Stimulated activated CD8-positive, alpha-beta memory T cell treated with anti-CD3 and anti-CD28 coated beads, Interleukin-4, amount 100 ng/mL, for 1 hour (primary cell): Measurements from ENCODE around the gene ZNF254.
"Not testable (repeated sequence)": the region's sequence is repeated elsewhere in the genome, so short reads cannot be mapped to it uniquely, and the experiment has no call there.

ENCODE experiments used
- DNase-seq, 2 donors: peaks; one replicate each; pipeline ENCODE4 v3.0.0-alpha.2; 2020; ENCODE audit warnings: low read depth in 2 of 2, low spot score in 1 of 2

ZNF254 gene

DNA sequence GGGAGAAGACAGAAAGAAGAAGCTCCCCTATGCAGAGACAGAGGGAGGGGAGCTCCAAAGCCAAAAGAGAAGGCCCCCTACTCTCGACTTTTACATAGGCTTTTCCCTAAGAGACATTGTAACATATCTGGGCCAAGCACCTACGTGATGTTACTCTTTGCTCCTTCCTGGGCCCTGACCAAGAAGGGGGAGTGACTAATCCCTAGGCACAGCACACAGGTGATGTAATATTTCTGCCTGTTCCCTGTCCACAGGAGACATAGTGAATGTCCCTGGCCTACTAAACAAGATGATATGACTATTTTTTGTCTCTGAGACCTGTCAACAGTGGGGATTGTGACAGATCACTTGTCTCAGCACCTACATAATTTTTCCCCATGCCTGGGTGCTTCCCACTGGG, 15.9 kb upstream of the ZNF254 start:
- DNase-seq: no peak

DNA sequence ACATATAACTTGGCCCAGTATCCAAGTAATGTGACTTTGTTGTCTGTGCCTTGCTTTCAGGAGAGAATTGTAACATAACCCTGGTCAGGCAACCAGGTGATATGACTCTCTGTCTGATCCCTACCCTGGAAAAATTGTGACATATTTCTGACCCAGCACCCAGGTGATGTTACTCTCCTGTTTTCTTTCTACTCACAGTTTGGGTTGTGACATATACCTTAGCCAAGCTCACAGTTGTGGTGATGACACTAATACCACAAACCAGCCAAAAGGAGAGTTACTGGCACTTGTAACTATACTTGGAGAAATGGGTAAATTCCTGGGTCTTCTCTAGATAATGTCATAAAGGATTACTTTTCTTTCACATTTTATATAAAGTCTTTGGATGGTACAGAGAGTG, 14.3 kb upstream of the ZNF254 start:
- no peak for DNase-seq

DNA sequence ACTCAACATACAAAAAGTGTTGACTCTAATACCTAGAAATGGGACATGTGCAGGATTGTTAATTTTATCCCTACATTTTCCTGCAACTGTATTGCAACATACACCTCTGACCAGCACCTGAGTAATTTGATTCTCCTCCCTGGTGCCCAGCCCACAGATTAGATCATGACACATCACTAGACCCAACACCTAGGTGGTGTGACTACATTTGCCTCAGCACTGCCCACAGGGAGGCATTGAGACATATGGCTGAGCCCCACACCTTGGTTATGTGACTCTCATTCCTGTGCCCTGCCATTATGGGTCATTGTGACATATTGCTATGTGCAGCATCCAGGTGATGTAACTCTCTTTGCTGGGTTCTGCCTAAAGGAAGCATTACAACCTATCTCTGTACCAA, 13.2 kb upstream of the ZNF254 start:
- DNase-seq: no peak

- no peak for DNase-seq
These were observed 12.1 kb upstream of the ZNF254 start for GRCh38 chr19:24074720-24075454.

DNA sequence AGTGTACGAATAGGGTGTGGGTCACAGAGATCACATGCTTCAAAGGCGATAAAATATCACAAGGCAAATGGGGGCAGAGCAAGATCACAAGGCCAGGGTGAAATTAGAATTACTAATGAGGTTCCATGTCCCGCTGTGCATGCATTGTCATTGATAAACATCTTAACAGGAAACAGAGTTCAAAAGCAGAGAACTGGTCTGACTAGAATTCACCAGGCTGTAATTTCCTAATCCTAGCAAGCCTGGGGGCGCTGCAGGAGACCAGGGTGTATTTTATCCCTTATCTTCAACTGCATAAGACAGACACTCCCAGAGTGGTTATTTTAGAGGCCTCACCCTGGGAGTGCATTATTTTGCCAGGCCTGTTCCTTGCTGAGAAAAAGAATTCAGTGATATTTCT, 11.5 kb upstream of the ZNF254 start:
- DNase-seq: not testable (repeated sequence)

DNA sequence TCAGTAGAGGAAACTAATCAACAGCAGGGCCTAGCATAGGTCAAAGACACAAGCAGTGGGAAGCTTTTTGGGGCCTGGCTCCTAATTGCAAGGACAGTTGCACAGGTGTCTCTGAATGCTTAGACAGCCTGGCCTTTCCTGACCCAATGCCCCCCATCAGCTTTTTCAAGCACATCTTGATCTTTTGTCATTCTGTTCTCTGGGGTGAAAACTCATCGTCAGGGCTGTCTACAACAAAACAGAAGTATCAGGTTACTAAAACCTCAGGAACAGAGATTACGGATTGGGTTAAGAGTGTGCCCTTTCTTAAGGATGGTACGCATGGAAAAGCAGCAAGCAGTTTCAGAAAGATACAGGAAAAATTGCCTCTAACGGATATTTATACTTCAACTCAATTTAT, 8.3 kb upstream of the ZNF254 start:
- no peak for DNase-seq

DNA sequence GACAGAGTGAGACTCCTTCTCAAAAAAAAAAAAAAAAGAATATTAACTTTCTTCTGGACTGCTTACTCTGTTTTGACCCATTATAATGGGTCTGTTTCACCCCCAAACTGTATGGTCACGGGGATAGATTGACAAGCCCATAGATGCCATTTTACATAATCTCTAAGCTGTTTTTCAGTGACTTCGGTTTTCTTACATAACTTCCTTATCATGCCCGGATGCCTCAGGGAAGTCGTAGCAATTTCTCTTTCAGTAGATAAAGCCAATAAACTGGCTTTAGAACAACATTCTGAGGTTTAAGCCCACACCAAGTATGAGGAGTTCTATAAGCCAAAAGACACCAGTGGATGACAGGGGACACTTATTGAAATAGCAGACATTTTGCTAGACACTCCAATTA, 5.9 kb upstream of the ZNF254 start:
- no peak for DNase-seq

GRCh38 chr19:24098359-24098758, 11.4 kb downstream of the ZNF254 start:
- DNase-seq: no peak

- no peak for DNase-seq
These were observed 12.8 kb downstream of the ZNF254 start for GRCh38 chr19:24099829-24100228.

DNA sequence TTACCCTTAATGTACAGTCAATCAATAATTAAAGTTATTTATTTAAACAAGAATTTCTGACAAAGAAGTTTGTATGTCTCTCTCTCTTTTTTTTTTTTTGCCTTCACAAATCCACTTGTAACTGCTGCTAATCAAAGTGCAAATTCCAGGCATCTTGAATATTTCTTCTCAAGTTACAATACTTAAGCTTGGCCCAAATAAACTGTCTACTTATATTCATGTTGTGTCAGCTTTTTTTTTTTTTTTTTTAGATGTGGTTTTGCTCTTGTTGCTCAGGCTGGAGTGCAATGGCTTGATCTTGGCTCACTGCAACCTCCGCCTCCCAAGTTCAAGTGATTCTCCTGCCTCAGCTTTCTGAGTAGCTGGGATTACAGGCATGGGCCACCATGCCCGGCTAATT, 13.6 kb downstream of the ZNF254 start:
- DNase-seq: not testable (repeated sequence)

GRCh38 chr19:24101459-24102115, 14.6 kb downstream of the ZNF254 start:
- no peak for DNase-seq

- DNase-seq: no peak
These were observed 40.6 kb downstream of the ZNF254 start for GRCh38 chr19:24127601-24128000.

- DNase-seq: no peak
These were observed 53.1 kb downstream of the ZNF254 start for GRCh38 chr19:24140099-24140498.

- no peak for DNase-seq
These were observed 53.6 kb downstream of the ZNF254 start for GRCh38 chr19:24140591-24140990.

DNA sequence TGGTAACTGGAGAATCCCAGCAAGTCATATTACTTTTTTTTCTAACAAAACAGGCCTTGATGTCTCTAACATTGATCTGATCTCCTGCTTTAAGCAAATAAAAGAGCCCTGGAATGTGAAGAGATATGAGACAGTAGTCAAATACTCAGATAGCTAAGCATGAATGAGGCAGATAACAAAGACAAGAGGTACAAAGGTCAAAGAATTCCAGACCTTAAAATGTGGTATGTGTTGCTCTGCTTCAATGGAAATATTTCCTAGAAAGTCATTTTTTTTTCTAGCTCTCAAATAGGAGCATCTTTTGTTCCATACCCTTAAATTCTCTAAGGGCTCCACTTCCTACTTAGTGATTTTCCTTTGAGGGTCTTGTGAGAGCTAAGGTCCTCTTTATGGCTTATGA, 54.6 kb downstream of the ZNF254 start:
- no peak for DNase-seq

DNA sequence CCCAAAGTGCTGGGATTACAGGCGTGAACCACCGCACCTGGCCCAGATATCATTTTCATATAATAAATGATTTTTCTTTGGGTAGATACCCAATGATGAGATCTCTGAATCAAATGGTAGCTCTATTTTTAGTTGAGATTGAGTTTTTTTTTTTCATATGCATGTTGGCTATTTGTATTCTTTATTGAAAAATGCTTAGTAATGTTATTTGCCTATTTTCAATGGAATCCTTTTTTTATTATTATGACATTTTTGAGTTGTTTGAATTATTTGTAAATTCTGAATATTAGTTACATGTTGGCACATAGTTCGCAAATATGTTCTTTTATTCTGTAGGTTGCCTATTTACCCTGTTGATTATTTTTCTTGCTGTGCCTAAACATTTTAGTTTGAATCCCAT, 55.8 kb downstream of the ZNF254 start:
- no peak for DNase-seq

- no peak for DNase-seq
These were observed 72.7 kb downstream of the ZNF254 start for GRCh38 chr19:24159707-24160106.

- DNase-seq: no peak
These were observed 79.1 kb downstream of the ZNF254 start for GRCh38 chr19:24166055-24166454.

- no peak for DNase-seq
These were observed 86.9 kb downstream of the ZNF254 start for GRCh38 chr19:24173882-24174281.

- no peak for DNase-seq
These were observed 90.7 kb downstream of the ZNF254 start for GRCh38 chr19:24177686-24178085.

DNA sequence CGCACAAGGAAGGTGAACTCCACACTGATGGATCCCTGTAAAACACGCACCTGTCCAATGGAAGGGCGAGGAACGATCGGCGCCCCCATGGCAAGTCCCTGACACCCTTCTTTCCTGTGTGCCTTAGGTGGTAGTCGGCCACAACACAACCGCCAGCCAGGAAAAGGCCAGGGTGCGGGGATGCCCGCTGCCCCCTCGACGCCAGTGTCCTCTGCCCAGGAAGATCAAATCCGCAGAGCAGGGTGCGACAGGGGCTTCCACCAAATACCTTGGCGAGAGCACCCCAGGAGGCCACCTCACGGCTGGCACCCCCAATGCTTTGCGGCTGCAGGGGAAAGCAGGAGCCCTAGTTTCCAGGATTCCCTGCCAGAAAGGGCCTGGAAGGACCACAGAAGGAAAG, 91.2 kb downstream of the ZNF254 start:
- DNase-seq: no peak
